DOHH2 (cell line): ENCODE measurements around the gene FASTK.

Experiments
- EZH2phosphoT487 ChIP-seq: fragments of 200-600 bp; sonication (generic); IDR thresholded peaks from 2 replicates; pipeline ENCODE4 v1.6.1; 2017; ENCODE audit warnings: borderline replicate concordance, mild to moderate bottlenecking, antibody characterized with exemption, low read length, moderate library complexity, mixed read lengths
- TF ChIP-seq, protein P1 (sequence below): fragments of 200-600 bp; sonication (generic); IDR thresholded peaks from one replicate; pipeline ENCODE4 v1.5.1; 2014; ENCODE audit warnings: antibody characterized with exemption, mild to moderate bottlenecking, low read depth, low read length; ENCODE audit not compliant: poor library complexity, severe bottlenecking

DNA sequence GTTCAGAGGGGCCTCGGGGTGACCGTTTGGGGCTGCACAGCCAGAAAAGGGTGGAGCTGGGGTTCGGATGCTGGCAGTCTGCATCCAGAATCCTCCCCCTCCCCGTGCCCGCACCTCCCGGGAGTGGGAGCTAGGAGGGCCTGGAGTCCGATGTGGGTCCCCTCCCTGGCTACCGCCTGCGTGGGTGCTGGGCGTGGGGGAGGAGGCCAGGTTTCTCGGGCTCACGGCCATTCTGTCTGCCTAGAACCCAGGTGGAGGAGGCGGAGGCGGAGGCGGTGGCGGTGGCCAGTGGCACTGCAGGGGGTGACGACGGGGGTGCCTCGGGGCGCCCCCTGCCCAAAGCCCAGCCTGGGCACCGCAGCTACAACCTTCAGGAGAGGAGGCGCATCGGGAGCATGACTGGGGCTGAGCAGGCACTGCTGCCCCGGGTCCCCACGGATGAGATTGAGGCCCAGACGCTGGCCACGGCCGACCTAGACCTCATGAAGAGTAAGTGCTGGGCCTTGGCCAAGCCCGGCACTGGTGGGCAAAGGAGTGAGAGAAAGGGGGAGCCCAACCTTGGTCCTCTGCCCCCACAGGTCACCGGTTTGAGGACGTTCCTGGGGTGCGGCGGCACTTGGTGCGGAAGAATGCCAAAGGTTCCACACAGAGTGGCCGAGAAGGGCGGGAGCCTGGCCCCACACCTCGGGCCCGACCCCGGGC is 14.2 kb downstream of the FASTK start:
- TF ChIP-seq, protein P1, sequence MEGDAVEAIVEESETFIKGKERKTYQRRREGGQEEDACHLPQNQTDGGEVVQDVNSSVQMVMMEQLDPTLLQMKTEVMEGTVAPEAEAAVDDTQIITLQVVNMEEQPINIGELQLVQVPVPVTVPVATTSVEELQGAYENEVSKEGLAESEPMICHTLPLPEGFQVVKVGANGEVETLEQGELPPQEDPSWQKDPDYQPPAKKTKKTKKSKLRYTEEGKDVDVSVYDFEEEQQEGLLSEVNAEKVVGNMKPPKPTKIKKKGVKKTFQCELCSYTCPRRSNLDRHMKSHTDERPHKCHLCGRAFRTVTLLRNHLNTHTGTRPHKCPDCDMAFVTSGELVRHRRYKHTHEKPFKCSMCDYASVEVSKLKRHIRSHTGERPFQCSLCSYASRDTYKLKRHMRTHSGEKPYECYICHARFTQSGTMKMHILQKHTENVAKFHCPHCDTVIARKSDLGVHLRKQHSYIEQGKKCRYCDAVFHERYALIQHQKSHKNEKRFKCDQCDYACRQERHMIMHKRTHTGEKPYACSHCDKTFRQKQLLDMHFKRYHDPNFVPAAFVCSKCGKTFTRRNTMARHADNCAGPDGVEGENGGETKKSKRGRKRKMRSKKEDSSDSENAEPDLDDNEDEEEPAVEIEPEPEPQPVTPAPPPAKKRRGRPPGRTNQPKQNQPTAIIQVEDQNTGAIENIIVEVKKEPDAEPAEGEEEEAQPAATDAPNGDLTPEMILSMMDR: no peak
- TF ChIP-seq EZH2phosphoT487: no peak
